K562 treated with DMSO at 1 percent for 24 hours (cell line): ENCODE measurements around the gene TP53INP2. TPM values are rescaled to one million over a fixed set of nuclear protein-coding genes. Genes with fewer than 3 reads are reported as not detected.

ENCODE experiments used
- total RNA-seq: library from RNA; unstranded; fragments of 300-600 nt; gene quantifications from 2 replicates; pipeline ENCODE4 v1.2.3, GENCODE V29; 2022; ENCODE audit warnings: low read depth; ENCODE audit not compliant: insufficient read depth

Gene TP53INP2, protein sequence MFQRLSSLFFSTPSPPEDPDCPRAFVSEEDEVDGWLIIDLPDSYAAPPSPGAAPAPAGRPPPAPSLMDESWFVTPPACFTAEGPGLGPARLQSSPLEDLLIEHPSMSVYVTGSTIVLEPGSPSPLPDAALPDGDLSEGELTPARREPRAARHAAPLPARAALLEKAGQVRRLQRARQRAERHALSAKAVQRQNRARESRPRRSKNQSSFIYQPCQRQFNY
- 18.8 and 21.3 TPM in 2 replicates for total RNA-seq

GRCh38 chr20:34704177-34705007, at the start of gene TP53INP2:
TSS of gene TP53INP2 (plus strand) at chr20:34704344. CDS start at chr20:34708740, 4,396 bp downstream.

GRCh38 chr20:34676642-34677373, 27.3 kb upstream of the TP53INP2 start, which contains the start of gene PIGU:
TSS of gene PIGU (minus strand) at chr20:34677092. CDS start at chr20:34677085, 7 bp downstream.

Other genes starting within 250 kb of the TP53INP2 start
- 386 and 421 TPM in 2 replicates for gene DYNLRB1, start 187.9 kb upstream of the TP53INP2 start, total RNA-seq
- 0.19 TPM in 1 of 2 replicates, not detected in the other for gene MAP1LC3A, start 145.6 kb upstream of the TP53INP2 start, total RNA-seq
- gene PIGU, start 27.3 kb upstream of the TP53INP2 start, total RNA-seq = 15.0 and 18.6 TPM in 2 replicates
- gene NCOA6, start 121.3 kb downstream of the TP53INP2 start, total RNA-seq = 13.1 and 13.4 TPM in 2 replicates
- 57.3 and 60.3 TPM in 2 replicates for gene GGT7, start 168.5 kb downstream of the TP53INP2 start, total RNA-seq
- 71.4 and 73.7 TPM in 2 replicates for gene ACSS2, start 172.3 kb downstream of the TP53INP2 start, total RNA-seq